Left lung (tissue), 10 donors: ENCODE results near the gene TMEFF1. TPM values are rescaled to one million over a fixed set of nuclear protein-coding genes. Genes with fewer than 3 reads are reported as not detected.
"Not testable (repeated sequence)": the region's sequence is repeated elsewhere in the genome, so short reads cannot be mapped to it uniquely, and the experiment has no call there.

Experiments used
- ATAC-seq: fragments of 200-7000 bp; cut with Tn5 transposase; one replicate; pipeline ENCODE4 v1.9.1; 2020; ENCODE audit warnings: moderate library complexity
- DNase-seq, 4 donors: peaks; one replicate each; pipeline ENCODE4 v3.0.0-alpha.2; 2013 to 2020
- H3K27ac ChIP-seq, 2 donors: fragments of 200-600 bp; sonication (generic) in 1 of 2; one replicate each; pipeline versions ENCODE4 v1.5.0 to v1.8.0; 2020 to 2021
- H3K27me3 ChIP-seq, 2 donors: fragments of 200-600 bp; sonication (generic) in 1 of 2; one replicate each; pipeline versions ENCODE4 v1.5.0 to v1.8.0; 2020 to 2021
- H3K36me3 ChIP-seq, 2 donors: fragments of 200-600 bp; sonication (generic) in 1 of 2; one replicate each; pipeline versions ENCODE4 v1.5.0 to v1.8.0; 2020 to 2021
- H3K4me1 ChIP-seq, 2 donors: fragments of 200-600 bp; one replicate each; pipeline ENCODE4 v1.8.0; 2021
- H3K4me3 ChIP-seq, 2 donors: fragments of 200-600 bp; sonication (generic) in 1 of 2; one replicate each; pipeline versions ENCODE4 v1.5.0 to v1.8.0; 2020 to 2021; ENCODE audit warnings: mild to moderate bottlenecking in 1 of 2
- H3K9me3 ChIP-seq, 2 donors: fragments of 200-600 bp; sonication (generic) in 1 of 2; one replicate each; pipeline versions ENCODE4 v1.5.0 to v1.8.0; 2020 to 2021
- CTCF ChIP-seq, 2 donors: fragments of 200-600 bp; sonication (generic) in 1 of 2; IDR thresholded peaks; one replicate each; pipeline versions ENCODE4 v1.5.0 to v1.8.0; 2021; ENCODE audit warnings: antibody characterized with exemption in 2 of 2
- intact Hi-C, 2 donors: fragments of 100-400 bp; cut with DNase I; formaldehyde crosslinking; loops; one replicate each; pipeline versions ENCODE4 v1.11.2 to v1.14.2; 2022
- polyA plus RNA-seq, 6 donors: library from polyadenylated mRNA; unstranded; fragments of 120-200 nt; gene quantifications; one replicate each; pipeline ENCODE4 v1.2.1, GENCODE V29; 2013; ENCODE audit not compliant: insufficient read length in 6 of 6
- total RNA-seq, 2 donors: library from RNA; stranded (reverse); fragmentation: NEBNext Ultra II Directional; extraction: Animal tissue kit (Norgen Biotek cat#: 25700); gene quantifications; one replicate each; pipeline ENCODE4 v1.2.1, GENCODE V29; 2021
- donor health status: DM: no; HTN: yes; CAD: no.
- donor health status: DM: no; HTN: no; CAD: no.

TMEFF1 gene
- total and polyA plus RNA-seq, 8 donors = 0.58 to 4.4 (median 2.6) TPM; not detected in 1

DNA sequence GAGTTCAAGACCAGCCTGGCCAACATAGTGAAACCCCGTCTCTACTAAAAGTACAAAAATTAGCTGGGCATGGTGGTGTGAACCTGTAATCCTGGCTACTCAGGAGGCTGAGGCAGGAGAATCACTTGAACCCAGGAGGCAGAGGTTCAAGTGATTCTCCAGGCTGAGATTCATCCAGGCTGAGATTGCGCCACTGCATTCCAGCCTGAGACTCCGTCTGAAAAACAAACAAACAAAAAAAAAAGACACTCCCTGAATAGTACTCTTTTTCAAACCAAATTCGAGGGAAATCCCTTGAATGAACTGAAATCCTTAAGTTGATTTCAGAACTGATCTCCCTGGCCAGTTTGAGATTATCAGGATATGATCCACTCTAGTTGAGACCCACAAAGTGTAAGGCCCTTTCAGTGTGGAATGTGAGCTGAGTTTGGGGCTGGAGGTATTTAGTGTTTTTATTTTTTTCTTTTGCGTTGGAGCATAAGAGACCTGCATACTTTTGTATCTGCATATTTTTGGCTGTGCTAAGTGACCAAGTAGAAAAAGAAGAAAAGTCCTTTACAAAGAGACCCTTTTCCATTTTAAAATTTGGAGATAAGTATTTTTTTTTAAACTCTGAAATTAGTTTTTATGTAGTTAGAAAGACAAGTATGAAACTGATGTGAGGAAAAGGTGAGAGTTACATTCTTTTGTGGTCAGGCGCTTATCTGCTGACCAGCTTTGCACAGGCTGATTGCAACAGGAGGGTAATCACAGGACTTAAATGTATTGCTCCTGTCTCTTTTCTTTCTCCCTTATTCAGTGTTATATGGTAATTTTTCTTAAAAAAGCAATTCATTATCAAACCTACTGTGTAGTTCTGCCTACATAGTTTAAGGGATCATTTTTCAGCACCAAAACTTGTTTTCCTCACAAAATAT, 42.9 kb downstream of the TMEFF1 start:
- ATAC-seq (peak; percentile 41), DNase-seq (no peak)
- H3K36me3 ChIP-seq = no peaks in the 10 kb centered on the region
- no peak for TF ChIP-seq CTCF (IDR thresholded peaks at IDR 0.05)
- no peaks in the 10 kb centered on the region for H3K9me3 ChIP-seq
- H3K27ac ChIP-seq = no peak overlapping the region
- H3K27me3 ChIP-seq = no peaks in the 10 kb centered on the region
- no peak overlapping the region for H3K4me3 ChIP-seq
- intact Hi-C loops = no loop called here
- H3K4me1 ChIP-seq = no peaks in the 10 kb centered on the region

DNA sequence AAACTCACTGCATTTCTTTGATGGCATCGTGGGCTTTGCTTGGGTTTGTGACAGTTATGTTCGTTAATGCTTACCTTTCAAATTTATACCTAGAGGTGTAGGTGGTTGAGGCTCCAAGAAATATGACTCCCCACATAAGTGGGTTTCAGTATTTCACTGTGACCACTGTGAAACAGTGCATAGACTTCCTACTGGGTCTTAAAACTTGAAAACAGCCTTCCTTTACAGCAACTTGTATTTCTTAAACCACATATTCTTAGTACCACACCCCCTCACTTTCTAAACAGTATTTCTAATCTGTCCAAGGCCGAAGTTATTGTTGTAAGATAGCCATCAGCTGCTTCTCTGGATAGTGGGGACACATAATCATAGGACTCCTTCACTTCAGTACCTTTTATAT, 48.3 kb downstream of the TMEFF1 start:
- no peak for TF ChIP-seq CTCF (IDR thresholded peaks at IDR 0.05)
- Histone ChIP-seq H3K27me3 (no peaks in the 10 kb centered on the region), H3K27ac (no peak overlapping the region), H3K4me1 (no peaks in the 10 kb centered on the region), H3K36me3 (no peaks in the 10 kb centered on the region), H3K9me3 (no peaks in the 10 kb centered on the region), H3K4me3 (no peak overlapping the region)
- DNase-seq (no peak), ATAC-seq (no peak)
- intact Hi-C loops = no loop called here

GRCh38 chr9:100525563-100525962, 52.6 kb downstream of the TMEFF1 start:
- ATAC-seq (no peak), DNase-seq (no peak)
- Histone ChIP-seq H3K27me3 (no peaks in the 10 kb centered on the region), H3K4me3 (no peak overlapping the region), H3K4me1 (no peaks in the 10 kb centered on the region), H3K36me3 (no peaks in the 10 kb centered on the region), H3K27ac (no peak overlapping the region), H3K9me3 (no peaks in the 10 kb centered on the region)
- no peak for TF ChIP-seq CTCF (IDR thresholded peaks at IDR 0.05)
- intact Hi-C loops = no loop called here

DNA sequence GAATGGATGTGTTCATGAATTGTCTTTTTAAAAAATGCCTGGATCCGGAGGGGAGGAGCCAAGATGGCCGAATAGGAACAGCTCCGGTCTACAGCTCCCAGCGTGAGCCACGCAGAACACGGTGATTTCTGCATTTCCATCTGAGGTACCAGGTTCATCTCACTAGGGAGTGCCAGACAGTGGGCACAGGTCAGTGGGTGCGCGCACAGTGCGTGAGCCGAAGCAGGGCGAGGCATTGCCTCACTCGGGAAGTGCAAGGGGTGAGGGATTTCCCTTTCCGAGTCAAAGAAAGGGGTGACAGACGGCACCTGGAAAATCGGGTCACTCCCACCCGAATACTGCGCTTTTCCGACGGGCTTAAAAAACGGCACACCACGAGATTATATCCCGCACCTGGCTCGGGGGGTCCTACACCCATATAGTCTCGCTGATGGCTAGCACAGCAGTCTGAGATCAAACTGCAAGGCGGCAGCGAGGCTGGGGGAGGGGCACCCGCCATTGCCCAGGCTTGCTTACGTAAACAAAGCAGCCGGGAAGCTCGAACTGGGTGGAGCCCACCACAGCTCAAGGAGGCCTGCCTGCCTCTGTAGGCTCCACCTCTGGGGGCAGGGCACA, 54.3 kb downstream of the TMEFF1 start:
- H3K27me3 ChIP-seq, H3K4me3 ChIP-seq, H3K27ac ChIP-seq, H3K36me3 ChIP-seq, intact Hi-C loops, DNase-seq, H3K4me1 ChIP-seq, ATAC-seq, H3K9me3 ChIP-seq: not testable (repeated sequence)

DNA sequence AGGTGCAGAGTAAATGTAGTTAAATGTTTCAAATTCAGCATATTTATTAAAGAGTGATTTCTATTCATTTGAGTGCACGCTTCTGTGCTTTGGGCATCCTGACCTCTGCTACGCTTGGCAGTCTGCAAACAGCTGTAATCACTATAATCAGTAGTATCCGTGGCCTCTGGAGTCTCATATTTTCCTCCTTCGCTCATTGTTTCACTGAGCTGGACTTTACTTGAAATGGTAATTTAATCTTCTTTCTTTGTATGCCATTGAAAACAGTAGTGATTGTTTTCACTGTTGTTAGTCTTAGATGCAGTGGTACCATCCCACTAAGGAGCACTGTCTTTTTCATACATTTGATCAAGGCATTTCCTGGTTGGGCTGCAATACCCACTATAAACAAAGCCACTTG, 61.5 kb downstream of the TMEFF1 start:
- no peaks in the 10 kb centered on the region for H3K36me3 ChIP-seq
- DNase-seq = no peak
- ATAC-seq = no peak
- no peaks in the 10 kb centered on the region for H3K9me3 ChIP-seq
- H3K27ac ChIP-seq = no peak overlapping the region
- no peaks in the 10 kb centered on the region for H3K27me3 ChIP-seq
- intact Hi-C loops = no loop called here
- no peak for TF ChIP-seq CTCF (IDR thresholded peaks at IDR 0.05)
- no peak overlapping the region for H3K4me3 ChIP-seq
- no peaks in the 10 kb centered on the region for H3K4me1 ChIP-seq
